Measurements from ENCODE around the gene EIF1AD.
"Not testable (repeated sequence)": the region's sequence is repeated elsewhere in the genome, so short reads cannot be mapped to it uniquely, and the experiment has no call there.

EIF1AD gene

DNA sequence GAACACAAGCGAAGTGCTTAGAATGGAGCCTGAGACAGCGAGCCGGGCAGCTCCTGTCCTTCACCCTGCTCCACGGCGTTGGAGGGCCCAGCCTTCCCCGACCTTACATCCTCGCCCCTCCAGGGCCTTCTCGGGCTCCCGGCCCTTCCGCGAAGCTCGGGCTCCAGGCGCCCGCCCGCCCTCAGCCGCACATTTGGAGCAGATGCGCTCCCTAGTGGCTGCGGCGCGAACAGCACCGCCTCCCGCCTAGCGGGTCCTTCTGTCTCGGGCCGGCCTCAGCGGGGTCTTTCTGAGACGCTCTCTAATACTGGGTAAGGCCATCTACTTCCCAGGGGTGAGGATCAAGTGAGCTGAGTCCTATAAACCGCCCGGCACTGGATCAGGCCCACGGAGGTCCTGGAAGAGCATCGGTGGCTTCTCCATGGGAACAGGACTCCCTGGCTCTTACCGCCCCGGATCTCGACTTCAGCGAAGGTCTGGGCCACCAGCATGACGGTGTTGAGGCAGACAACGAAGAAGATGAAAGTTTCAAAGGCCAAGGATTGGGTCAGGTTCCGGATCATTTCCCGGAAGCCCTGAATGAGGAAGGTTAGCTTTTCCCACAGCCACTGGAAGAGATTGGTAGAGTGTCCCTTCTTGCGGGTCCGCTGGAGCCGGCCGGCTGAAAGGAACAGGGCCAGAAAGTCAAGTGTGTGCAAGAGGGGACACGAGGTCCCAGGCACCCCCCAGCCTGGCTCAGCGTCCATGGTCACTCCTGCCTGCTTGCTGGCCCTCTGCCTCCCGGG, 20.6 kb upstream of the EIF1AD start:
- peak; percentile 63 to 87 for DNase-seq (ENCODE audit: low read depth in 2 of 2)

- DNase-seq (ENCODE audit: low read depth in 2 of 2) = no peak
Measured at GRCh38 chr11:66020618-66021357, 18.8 kb upstream of the EIF1AD start.

DNA sequence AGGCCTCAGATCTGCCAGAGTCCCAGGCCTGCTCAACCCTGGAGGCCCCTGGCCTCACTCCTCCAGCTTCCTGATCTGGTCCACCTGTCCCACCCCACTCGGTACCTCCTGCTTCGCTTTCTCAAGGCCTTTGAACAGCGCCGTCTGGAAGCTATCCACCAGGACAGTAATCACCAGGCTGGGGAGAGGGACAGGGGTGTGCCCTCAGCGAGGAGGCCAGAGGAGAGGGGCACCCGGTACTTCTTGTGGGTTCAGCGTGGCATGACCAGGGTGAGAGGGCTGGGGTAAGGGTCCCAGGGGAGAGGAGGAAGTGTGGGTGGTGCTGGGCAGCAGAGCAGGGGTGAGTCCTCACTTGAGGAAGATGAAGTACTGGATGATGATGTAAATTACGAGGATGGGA, 18.3 kb upstream of the EIF1AD start:
- DNase-seq (ENCODE audit: low read depth in 2 of 2) = no peak

DNA sequence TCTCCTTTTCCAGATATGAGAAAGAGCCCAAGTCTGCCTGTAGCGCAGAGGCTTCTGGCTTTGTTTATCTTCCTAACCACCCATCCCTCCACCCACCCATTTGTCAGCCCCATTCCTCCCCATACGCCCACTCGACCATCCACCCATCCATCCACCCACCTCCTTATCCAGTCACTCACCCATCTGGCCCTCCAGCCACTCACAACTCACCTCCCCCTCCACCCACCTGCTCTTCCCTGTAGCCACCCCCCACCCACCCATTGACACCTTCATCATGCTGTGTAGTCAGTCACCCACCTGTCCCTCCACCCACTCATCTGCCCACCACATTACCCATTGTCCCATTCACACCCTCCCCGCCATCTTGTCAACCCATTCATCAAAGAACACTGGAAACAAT, 15.4 kb upstream of the EIF1AD start:
- no peak for DNase-seq (ENCODE audit: low read depth in 2 of 2)

DNA sequence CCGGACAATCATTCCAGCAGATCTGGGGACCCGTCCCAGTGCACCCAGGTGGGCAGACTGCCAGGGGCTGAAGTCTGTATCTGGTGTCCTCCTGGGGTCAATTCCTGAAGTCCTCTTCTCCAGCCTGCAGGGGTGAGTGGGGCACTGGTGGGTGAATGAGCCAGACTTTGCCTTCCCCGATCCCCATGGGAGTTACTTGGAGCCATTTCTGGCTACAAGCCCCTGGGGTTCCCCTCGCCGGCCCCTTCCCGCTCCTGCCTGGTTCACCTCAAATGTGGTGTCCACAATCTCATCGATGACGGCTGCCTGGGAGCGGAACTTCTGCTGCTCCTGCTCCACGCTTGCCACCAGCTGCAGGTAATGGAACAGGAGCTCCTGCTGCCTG, 14.8 kb upstream of the EIF1AD start:
- no peak for DNase-seq (ENCODE audit: low read depth in 2 of 2)

GRCh38 chr11:66015936-66016792, 14.2 kb upstream of the EIF1AD start:
- DNase-seq (ENCODE audit: low read depth in 2 of 2) = no peak

DNA sequence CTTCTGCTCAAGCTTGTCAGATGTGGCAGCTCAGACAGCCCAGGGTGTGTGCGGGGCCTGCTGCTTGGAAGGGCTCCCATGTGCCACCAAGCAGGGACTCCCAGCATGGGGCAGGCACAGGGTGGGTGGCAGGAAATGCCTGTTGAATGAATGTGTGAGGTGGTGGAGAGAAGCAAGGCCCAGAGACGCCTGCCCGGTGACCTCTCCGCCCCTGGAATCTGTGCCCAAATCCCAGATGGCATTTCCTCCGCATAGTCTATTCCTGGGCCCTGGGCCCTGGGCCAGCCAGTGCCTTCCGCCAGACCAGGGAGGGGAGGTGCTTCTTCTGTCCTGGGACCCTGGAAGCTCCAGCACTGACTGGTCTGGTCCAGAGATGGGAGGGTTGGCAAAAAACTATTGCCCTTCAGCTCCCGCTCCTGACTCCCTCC, 13.5 kb upstream of the EIF1AD start:
- DNase-seq (ENCODE audit: low read depth in 2 of 2) = no peak

DNA sequence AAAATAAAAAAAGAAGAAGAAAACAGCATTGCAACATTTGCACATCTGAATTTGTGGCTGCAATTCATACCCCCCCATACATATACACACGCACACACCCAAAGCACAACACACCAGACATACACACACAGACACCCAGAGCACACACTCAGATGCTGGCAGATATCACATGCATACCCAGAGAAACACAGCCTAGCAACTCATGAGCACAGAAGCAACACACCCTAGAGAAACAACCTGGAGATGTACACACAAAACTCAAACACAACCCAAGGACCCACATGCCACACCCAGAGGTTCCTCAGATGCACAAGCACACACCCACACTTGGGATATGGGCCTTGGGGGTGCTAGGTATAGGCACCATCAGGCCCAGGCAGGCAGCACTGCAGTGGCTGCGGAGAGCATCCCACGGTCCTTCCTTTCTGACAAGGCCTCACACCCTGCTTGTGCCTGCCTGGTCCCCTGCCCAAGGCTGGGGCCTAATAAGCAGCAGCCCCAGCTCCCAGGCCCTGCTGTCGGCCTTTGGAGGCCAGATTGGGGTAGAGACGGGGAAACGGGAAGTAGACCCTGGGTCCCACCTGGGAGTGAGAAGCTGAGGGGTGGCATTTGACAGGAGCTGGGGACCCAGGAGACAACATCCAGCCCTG, 13.0 kb upstream of the EIF1AD start:
- DNase-seq (ENCODE audit: low read depth in 2 of 2) = no peak

DNA sequence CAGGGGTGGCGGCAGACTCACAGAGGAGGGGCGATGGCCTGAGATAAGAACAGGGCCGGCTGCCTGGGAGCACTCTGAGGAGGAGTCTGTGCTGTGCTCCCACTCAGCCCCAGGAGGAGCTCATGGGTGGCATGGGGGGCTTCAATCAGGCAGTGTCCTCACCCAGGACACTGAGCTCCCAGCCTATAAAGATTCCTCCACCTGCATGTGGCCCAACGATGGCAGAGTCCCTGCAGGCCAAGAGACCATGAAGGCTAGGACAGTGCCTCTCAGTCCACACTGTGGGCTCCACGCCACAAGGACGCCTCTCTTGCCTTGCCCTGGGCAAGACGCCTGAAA, 11.8 kb upstream of the EIF1AD start:
- DNase-seq (ENCODE audit: low read depth in 2 of 2) = no peak

DNA sequence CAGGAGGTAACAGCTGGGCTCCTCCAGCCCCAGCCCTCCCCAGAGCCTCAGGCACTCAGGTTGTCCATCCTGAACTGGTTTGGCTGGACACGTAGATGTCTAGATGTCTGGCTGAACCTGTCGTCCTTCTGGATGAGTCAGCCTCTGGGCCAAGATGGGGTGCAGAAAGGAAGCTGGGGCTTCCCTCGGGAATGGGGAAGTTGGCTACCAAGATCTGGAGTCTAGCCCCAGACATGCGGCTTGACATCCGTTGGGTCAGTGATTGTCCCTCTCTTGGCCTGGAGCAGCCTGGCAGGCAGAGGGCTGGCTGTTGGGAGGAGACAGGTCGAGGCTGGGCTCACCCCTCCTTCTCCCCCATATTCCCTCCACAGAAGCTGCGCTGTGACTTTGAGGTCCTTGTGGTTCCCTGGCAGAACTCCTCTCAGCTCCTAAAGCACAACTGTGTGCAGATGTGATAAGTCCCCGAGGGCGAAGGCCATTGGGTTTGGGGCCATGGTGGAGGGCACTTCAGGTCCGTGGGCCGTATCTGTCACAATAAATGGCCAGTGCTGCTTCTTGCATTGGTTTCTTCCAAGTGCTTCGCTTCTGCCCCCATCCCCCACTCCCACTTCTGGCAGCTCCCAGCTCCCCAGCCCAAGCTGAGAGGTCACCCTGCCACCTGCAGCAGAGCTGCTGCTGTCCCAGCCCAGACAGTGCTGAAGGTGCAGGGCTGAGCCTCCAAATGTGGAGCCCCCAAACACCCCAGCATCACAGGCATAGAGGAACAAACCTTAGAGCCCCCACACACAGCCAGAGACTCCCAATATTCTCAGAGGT, 11.2 kb upstream of the EIF1AD start:
- DNase-seq (ENCODE audit: low read depth in 2 of 2) = no peak

GRCh38 chr11:66012371-66012945, 10.5 kb upstream of the EIF1AD start:
- DNase-seq (ENCODE audit: low read depth in 2 of 2) = no peak

DNA sequence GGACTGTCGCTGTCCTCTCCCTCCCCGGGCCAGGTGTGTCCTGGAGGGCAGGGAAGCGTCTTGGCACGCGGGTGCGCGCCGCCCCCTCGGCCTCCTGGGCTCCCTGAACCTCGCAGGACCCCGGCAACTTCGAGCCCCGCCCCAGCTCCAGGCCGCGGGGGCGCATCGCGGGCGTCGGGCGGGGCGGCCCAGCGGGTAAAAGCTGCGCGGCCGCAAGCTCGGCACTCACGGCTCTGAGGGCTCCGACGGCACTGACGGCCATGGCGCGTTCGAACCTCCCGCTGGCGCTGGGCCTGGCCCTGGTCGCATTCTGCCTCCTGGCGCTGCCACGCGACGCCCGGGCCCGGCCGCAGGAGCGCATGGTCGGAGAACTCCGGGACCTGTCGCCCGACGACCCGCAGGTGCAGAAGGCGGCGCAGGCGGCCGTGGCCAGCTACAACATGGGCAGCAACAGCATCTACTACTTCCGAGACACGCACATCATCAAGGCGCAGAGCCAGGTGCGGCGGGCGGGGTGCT, 9.9 kb upstream of the EIF1AD start, which contains the start of gene CST6:
Gene CST6 (plus strand): TSS at position 224 of the 519 bp plus-strand sequence. CDS start 37 bp downstream, at position 261.
- no peak for DNase-seq (ENCODE audit: low read depth in 2 of 2)

DNA sequence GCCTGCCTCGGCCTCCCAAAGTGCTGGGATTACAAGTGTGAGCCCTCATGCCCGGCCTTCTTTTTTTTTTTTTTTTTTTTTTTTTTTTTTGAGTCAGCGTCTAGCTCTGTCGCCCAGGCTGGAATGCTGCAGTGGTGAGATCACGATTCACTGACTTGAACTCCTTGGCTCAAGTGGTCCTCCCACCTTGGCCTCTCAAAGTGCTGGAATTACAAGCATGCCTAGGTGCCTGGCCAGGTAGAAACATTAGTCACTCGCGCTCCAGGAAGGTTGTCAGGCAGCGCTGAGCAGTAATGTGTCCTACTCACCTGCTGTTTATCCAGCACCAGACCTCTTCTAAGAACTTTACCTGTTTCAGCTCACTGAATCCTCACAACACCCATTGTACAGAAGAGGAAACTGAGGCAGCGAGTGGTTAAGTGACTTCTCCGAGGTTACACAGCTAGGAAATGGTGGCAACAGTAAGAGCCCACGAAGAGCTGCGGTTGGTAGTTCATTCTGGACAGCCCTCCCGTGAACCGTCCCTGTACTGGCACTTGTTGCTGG, 9.4 kb upstream of the EIF1AD start:
- DNase-seq (ENCODE audit: low read depth in 2 of 2) = no peak

GRCh38 chr11:66010036-66010435, 8.1 kb upstream of the EIF1AD start:
- DNase-seq (ENCODE audit: low read depth in 2 of 2) = not testable (repeated sequence)

- no peak for DNase-seq (ENCODE audit: low read depth in 2 of 2)
Measured at GRCh38 chr11:66008468-66009101, 6.6 kb upstream of the EIF1AD start.

DNA sequence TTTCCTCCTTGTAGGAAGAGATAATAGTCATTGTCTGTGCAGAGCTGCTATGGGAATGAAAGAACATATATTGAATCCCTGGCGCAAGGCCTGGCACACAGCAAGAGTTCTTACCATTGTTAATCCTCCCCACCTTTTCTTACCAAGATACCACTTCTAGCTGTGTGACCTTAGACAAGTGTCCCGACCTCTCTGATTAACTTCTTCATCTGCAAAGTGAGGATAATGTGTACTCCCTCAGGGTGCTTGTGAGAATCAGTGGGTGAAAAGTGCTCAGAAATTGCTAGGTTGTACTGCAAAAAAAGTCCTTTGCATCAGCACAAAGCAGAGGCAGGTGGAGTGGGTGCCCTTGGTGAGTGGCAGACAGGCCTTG, 6.1 kb upstream of the EIF1AD start:
- DNase-seq (ENCODE audit: low read depth in 2 of 2) = no peak

- DNase-seq (ENCODE audit: low read depth in 2 of 2) = no peak
Measured at GRCh38 chr11:66007201-66007634, 5.3 kb upstream of the EIF1AD start.

DNA sequence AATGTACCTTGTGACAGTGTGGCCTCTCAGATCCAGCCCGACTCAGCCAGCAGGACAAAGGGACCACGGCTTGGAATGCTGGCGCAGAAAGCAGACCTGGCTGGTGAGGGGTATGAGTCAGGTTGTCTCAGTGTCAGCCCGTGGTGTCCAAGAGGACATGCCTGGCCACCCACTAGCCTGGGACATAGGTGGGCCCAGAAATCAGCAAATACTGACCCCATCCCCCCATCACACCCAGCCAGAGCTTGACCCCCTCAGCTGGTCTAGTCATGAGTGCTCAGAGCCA, 4.9 kb upstream of the EIF1AD start:
- no peak for DNase-seq (ENCODE audit: low read depth in 2 of 2)

GRCh38 chr11:66006134-66006890, 4.4 kb upstream of the EIF1AD start:
- DNase-seq (ENCODE audit: low read depth in 2 of 2) = no peak
